SH-SY5Y (cell line): Measurements from ENCODE around the gene C11orf71.

Experiments
- GATA2 ChIP-seq: IDR thresholded peaks from 2 replicates; pipeline ENCODE4 v1.6.1; 2011; ENCODE audit warnings: mild to moderate bottlenecking, low read depth, low read length
- GATA3 ChIP-seq: IDR thresholded peaks from 2 replicates; pipeline ENCODE4 v1.6.1; 2011; ENCODE audit warnings: low read depth, mild to moderate bottlenecking, low read length, moderate library complexity

C11orf71 gene

DNA sequence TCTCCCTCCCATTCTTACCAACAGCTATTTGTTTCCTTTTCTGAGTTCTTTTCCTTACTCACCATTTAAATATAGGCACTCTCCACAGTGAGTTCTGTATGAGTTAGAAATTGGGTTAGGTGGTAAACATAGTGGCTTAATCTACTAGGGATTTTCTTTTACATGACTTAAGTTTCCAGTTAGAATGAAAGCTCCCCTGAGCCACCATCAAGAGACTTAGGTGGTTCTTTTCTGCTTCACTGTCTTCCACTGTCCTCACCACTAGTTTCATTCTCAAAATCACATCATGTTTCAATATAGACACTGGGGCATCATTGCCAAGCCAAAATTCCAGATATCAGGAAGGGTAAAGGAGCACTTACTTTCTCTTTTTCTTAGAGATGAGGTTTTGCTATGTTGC, 30.0 kb upstream of the C11orf71 start:
- TF ChIP-seq GATA3 (no peak), GATA2 (no peak)

DNA sequence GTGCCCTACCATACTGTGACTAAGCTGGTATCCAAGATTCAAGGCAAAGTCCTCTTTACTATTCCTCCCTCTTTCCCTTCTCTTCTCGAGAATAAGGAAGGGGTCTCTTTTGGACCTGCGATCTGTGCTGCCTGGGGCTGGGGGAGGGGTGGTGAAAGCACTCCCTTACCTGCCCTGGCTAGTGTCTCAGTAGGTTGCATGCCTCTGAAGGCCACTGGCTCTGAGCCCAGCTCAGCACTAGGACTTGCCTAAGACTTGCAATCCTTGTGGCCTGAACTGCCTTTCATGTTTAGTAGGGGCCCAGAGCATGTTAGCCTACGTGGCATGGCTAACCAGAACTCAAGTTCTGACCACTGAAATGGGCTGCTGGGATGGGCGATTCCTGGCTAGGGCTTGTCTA, 26.0 kb upstream of the C11orf71 start:
- TF ChIP-seq GATA3: no peak
- TF ChIP-seq GATA2: no peak

DNA sequence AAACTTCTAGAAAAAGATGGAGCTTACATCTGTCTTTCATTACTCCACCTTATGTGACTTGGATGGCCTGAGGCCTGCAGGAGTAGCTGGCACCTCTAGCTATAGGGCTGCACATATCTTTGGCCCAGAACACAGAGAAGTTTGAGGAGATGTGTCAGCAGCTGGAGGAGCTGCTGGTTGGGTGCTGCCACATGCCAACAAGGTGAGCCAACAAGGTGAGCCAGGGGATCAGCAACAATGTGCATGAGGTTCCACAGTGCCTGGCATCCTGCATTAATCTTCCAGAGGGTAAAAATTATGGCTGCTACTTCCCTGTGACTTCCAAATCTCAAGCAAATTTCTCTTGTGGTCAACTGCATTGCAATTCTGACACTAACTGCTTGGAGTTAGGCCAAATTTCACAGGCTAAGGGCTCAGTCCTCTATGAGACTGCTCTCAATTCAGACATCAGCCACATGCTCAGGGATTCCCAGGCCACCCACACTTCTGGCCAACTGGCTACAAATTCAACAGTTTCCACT, 16.2 kb upstream of the C11orf71 start:
- TF ChIP-seq GATA2 (no peak), GATA3 (no peak)

DNA sequence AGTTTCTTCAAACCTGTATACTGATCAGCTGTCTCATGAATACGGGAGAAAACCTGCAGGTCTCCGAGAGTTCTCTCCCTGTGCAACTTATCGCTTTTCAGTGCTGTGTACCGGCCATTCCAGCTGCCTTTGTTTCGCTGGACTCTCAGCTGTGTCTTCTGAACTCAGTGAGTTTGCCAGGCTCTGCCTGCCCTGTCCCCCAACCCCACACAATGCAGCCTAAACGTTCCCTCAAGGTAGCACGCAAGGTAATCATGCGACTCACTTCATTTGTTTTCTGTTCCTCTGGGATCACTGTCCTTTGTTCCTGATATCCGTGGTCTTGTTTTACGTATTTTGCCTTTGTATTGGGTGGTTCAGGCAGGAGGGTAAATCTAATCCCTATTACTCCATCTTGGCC, 13.6 kb upstream of the C11orf71 start:
- no peak for TF ChIP-seq GATA3
- no peak for TF ChIP-seq GATA2

DNA sequence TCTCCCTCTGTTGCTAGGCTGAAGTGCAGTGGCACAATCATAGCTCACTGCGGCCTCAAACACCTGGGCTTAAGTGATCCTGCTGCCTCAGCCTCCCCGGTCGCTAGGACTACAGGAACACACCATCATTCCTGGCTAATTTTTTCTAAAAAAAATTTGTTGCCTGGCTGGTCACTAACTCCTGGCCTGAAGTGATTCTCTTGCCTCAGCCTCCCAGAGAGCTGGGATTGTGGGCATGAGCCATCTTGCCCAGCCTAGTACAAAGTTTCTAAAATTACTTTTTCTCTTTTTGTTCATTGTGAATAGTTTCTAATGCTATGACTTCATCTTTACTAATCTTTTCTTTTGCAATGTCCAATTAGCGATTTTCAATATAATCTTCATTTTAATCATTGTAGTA, 12.6 kb upstream of the C11orf71 start:
- no peak for TF ChIP-seq GATA2
- TF ChIP-seq GATA3: no peak

DNA sequence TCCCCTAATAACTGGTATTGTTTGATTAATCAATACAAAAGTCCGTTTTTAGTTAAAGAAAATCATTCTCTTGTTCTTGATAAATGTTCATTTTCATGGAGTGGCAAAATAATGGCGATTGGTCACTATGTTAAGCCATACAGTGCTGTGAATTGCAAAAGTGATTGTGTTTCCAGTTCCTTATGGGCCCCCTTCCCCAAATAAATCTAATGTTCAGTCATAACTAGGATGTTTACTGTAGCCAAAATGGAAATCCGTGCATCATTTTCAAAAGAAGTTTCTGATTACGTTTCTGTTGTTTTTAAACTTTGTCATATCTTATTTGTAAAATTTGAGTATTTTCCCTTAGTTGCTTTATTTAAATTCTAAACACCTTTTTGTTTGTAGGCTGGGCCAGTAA, 1.0 kb upstream of the C11orf71 start:
- no peak for TF ChIP-seq GATA2
- no peak for TF ChIP-seq GATA3

DNA sequence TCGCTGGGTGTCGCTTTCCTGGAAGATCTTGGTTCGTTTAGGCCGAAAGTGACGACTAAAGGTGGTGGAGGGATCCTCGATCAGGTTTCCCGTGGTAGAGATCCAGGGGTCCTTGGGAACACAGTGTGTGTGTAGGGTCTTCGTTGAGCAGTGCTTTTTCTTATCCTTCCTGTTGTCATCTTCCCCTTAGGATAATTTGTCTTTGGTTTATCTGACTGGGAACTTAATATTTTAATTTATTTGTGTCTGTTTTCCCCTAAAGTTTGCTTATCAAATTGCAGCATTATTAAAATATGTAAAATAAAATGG, 558 bp upstream of the C11orf71 start:
- TF ChIP-seq GATA2: no peak

DNA sequence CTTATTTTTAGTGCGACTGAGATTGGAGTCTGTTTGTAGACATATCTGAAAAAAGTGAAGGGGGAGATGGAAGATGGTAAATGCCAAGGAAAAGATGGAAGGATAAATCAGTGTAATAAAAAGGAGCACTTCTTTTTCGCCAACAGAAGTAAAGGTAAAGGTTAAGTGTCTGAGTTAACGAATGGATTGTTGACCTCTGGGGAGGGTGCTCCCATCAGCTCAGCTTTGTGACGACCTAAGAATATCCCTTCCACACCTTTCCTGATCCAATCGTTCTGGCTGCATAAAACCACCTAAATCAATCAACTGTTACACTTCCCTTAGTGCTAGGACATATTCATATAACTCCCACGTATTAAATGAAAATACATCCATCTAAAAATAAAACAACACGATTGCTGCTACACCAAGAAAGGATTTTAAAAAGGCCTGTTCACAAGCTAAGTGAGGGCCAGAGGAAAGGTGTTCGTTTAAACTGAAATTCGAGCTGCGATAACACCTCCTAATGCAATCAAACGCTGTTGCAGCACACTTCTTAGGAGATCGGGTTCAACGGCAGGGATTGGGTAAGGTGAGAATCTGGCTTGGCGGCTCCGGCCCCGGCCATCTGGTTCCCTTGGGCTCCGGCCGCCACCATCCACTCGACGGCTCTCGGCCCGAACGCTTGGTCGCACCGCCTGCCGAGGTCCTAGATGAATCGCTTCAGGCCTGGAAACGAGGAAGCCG, 658 bp downstream of the C11orf71 start:
- TF ChIP-seq GATA2 (no peak), GATA3 (no peak)

DNA sequence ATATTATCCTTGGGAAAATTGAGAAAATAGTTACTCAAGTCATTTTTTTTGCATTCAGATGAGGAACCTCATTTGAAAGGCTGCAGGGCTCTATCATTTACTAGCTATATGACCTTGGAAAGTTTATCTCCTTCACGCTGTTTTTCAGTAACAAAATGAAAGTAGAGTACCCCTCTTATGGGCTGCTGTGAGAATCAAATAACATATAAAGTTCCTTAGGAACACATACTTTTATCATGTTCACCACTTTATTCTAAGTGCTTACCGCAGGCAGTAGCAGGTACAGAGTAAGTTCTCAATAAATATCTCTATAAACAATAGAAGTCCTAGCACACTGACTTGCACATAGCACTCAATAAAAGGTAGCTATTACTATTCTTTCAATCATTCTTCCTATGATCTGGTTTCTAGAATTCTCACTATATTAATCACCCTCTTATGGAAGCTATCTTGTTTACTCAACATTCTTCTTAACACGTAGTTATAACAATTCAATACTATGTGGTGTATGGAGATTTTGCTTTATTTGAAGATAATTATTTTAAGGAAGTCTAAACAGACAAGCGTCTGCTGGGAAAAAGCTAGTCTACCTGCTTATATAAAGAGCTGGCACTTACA, 1.9 kb downstream of the C11orf71 start:
- TF ChIP-seq GATA3: no peak
- TF ChIP-seq GATA2: no peak

DNA sequence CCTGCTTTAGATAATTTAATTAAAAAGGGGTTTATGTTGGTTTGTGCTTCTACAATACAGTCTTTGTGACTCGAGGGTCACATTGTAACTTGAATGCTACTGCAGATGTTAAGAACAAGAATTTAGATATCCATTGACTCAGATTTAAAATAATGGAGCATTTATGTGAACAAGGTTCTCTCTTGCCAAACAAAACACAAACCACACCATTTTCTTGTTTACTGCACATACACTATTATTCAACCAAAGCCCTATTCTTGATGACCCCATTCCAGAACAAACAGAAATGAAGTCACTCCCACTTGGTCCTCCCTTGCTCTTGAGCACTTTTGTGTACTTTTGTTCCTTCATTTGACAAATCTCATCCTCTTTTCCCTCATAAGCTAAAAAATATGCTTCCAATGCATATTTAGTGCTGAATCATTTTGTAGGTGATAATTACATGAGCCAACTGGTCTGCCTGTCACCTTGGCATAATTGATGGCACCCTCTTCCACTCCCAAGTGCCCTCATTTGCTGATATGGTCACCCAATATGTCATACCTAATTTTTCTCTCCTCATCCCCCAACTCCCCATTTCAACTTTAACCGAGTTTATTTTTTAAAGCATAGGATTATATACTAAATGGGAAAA, 2.8 kb downstream of the C11orf71 start:
- TF ChIP-seq GATA3 (no peak), GATA2 (no peak)

DNA sequence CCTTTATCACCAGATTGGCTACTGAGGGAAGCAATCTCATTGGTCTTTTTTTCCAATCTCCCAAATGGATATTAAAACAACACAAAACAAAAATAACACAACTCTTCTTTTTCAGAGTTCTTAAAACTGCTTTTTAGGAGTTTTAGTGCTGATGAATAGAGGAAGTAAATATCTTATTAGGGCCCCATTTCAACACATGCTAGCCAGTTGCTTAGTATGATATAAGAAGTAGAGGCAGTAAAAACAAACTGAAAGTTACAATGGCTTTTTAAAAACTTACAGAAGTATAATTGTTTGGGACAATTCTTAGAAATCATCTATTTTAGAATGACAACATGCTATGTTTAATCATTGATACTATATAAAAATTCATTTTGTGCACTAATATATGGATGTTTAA, 3.4 kb downstream of the C11orf71 start:
- TF ChIP-seq GATA3 (no peak), GATA2 (no peak)

DNA sequence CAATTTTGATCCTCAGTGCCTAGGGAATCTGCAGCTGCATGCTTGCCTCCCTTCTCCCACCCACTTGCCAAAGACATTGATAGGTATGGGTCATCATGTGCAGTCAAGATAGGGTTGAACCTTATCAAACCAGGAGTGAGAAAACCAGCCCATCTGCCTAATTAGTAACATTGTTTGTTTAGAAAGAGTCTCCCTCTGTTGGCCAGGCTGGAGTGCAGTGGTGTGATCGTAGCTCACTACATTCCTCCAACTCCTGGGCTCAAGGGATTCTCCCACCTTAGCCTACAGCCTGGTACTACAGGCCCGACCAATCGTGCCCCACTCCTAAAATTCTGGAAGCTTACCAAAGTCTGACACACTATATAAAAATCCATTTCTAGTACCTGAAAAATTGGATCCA, 4.6 kb downstream of the C11orf71 start:
- TF ChIP-seq GATA2 (no peak), GATA3 (no peak)

DNA sequence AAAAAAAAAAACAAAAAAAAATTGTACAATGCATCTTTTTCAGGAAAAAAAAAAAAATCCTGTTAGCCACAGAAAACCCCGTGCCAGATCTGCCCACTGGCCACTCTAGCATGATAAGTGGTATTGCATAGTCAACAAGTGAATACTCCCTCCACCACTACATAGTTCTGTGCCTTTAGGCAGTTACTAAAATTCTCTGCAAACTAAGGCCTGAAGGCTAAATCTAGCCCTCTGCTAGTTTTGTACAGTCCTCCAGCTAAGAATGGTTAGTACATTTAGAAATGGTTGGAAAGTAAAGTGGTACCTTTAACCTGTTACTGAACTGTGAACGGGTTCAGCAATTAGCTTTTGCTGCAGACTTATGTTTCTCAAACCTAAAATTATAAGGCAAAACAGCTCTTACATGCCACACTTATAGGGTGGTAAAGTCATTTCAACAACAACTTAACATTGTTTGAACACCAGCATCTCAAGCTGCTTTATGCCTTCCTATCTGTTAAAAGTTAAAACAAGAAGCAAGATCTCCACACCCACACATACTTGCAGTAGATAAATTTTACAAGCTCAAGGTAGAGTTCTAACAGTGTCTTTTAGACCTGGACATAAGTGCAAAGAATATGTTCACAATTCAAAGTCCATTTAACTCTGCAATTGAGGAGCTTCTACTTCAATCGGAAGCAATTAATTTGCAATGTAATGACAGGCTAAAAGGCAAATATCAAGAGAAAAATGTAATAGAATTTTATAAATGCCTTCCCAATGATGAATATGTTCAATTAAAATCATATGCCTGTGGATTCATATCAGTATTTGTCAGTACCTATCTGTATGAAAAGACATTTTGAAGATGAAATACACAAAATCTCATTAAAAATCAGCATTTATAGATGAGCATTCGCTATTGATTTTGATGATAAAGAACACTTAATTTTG, 7.3 kb downstream of the C11orf71 start:
- TF ChIP-seq GATA3 (no peak), GATA2 (no peak)

DNA sequence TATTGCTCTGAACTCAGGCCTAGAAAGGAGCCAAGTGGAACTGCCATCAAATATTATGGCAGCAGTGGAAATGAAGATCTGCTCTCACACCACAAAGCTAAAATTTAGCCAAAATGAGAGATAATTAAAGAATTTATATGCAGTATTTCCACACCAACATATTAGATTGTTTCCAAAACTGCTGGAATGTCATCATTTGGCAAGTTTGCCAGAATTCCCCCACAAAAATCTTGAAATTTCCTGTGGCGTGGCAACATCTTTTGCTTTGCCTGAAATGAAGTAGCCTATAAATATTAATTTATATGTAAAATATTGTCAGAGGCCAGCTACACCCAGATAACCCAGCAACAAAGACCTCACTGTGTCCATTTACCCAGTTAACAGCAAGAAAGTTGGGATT, 13.8 kb downstream of the C11orf71 start:
- no peak for TF ChIP-seq GATA3
- no peak for TF ChIP-seq GATA2
